IPS-20b (cell line): Measurements from ENCODE around the gene CD7.

ENCODE experiments used
- H3K27ac ChIP-seq: one replicate; pipeline ENCODE4 v1.5.1; 2013; ENCODE audit warnings: low read length
- H3K27me3 ChIP-seq: 2 replicates; pipeline ENCODE4 v1.6.1; 2013; ENCODE audit warnings: mild to moderate bottlenecking, low read length, inconsistent platforms; ENCODE audit not compliant: insufficient read depth
- H3K36me3 ChIP-seq: 2 replicates; pipeline ENCODE4 v1.6.1; 2013; ENCODE audit warnings: low read depth, mild to moderate bottlenecking, inconsistent platforms, low read length, moderate library complexity; ENCODE audit not compliant: insufficient read depth
- H3K4me1 ChIP-seq: 2 replicates; pipeline ENCODE4 v1.6.1; 2013; ENCODE audit warnings: mild to moderate bottlenecking, control low read depth, inconsistent platforms, low read length, moderate library complexity; ENCODE audit not compliant: insufficient read depth
- H3K4me3 ChIP-seq: 2 replicates; pipeline ENCODE4 v1.5.1; 2013; ENCODE audit warnings: mild to moderate bottlenecking, low read length, inconsistent platforms
- H3K9ac ChIP-seq: 2 replicates; pipeline ENCODE4 v1.6.1; 2013; ENCODE audit warnings: low read depth, mild to moderate bottlenecking, inconsistent platforms, low read length, moderate library complexity
- H3K9me3 ChIP-seq: 2 replicates; pipeline ENCODE4 v1.6.1; 2013; ENCODE audit warnings: mild to moderate bottlenecking, low read depth, low read length, inconsistent platforms; ENCODE audit not compliant: insufficient read depth

The CD7 gene

GRCh38 chr17:82285141-82285540 is 32.3 kb downstream of the CD7 start:
- Histone ChIP-seq H3K4me1 (no peaks in the 10 kb centered on the region), H3K27ac (no peak overlapping the region), H3K9ac (no peak overlapping the region)

DNA sequence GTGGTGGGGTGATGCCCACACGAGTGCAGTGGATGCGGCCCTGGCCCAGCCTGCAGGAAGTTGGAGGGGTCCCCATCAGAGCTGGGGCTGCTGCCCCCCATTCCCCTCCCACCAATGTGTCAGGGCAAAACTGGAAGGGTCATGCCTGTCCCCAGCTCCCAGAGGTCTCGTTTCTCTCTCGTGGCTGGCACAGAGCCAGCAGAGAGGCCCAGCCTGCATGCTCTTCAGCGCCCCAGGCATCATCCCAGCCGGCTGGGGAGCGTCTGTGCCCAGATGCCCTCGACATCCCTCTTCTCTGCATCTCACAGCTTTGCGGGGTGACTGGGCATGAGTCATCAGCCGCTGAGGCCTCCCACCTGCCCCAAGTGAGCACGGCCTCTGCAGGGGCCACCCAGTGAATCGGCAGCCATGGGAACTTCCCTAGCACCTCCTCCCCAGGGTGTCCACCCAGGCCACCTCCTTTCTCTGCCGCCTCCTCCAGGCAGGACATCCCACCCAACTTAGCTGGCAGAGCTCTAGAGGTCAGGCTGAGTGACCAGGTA is 34.1 kb downstream of the CD7 start:
- no peak overlapping the region for H3K9ac ChIP-seq
- H3K4me3 ChIP-seq = no peak overlapping the region
- no peaks in the 10 kb centered on the region for H3K36me3 ChIP-seq
- no peak overlapping the region for H3K27ac ChIP-seq
- no peaks in the 10 kb centered on the region; the same call in 1 of the 2 replicates for H3K27me3 ChIP-seq
- no peaks in the 10 kb centered on the region for H3K4me1 ChIP-seq
- no peaks in the 10 kb centered on the region; the same call in 1 of the 2 replicates for H3K9me3 ChIP-seq

More at GRCh38 chr17:82285141-82285540, 32.3 kb downstream of the CD7 start:
- H3K4me3 ChIP-seq = no peak overlapping the region
- H3K27me3 ChIP-seq = no peaks in the 10 kb centered on the region; the same call in 1 of the 2 replicates
- H3K36me3 ChIP-seq = no peaks in the 10 kb centered on the region
- no peaks in the 10 kb centered on the region; the same call in 1 of the 2 replicates for H3K9me3 ChIP-seq

- no peak overlapping the region for H3K4me3 ChIP-seq
- H3K27me3 ChIP-seq = 0 out of 2 replicates have a peak, but pooled peaks cover 5% of the 10 kb centered on the region
- no peak overlapping the region for H3K27ac ChIP-seq
- H3K9ac ChIP-seq = no peak overlapping the region
- no peaks in the 10 kb centered on the region; the same call in 1 of the 2 replicates for H3K9me3 ChIP-seq
- no peaks in the 10 kb centered on the region for H3K36me3 ChIP-seq
- H3K4me1 ChIP-seq = peaks cover 4% of the 10 kb centered on the region; the same call in 1 of the 2 replicates
Measured at GRCh38 chr17:82282239-82283207, 34.9 kb downstream of the CD7 start.

DNA sequence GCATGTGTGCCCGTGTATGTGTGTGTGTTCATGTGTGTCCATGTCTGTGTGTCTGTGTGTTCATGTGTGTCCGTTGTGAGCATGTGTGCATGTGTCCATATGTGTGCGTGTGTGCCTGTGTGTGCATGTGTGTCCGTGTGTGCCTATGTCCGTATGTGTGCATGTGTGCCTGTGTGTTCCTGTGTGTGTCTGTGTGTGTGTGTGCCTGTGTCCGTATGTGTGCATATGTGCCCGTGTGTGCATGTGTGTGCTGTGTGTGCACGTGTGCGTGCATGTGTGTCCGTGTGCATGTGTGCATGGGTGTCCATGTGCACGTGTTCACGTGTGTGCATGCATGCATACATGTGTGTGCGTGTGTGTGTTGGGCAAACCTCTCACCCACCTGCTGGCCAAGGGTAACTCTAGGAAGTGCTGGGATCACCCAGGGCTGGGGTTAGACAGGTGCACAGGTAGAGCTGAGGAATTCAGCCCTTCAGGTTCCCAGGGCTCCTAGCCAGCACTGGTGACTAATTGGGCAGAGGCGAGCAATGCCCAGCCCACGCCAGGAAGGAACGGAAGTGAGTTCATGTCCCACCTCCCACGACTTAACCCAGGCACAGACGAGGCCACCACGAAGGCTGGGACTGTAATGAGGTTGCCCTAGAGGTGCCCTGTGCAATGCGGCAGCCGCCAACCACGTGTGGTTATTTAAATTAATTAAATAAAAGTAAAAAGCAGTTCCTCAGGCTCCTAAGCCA is 35.7 kb downstream of the CD7 start:
- H3K4me3 ChIP-seq = no peak overlapping the region
- no peak overlapping the region for H3K9ac ChIP-seq
- peaks cover 10% of the 10 kb centered on the region for H3K4me1 ChIP-seq
- H3K36me3 ChIP-seq = no peaks in the 10 kb centered on the region
- H3K27ac ChIP-seq = no peak overlapping the region
- H3K27me3 ChIP-seq = 0 out of 2 replicates have a peak, but pooled peaks cover 6% of the 10 kb centered on the region
- no peaks in the 10 kb centered on the region for H3K9me3 ChIP-seq

- H3K4me3 ChIP-seq = no peak overlapping the region
- no peaks in the 10 kb centered on the region for H3K36me3 ChIP-seq
- H3K27me3 ChIP-seq = 0 out of 2 replicates have a peak, but pooled peaks cover 6% of the 10 kb centered on the region
- H3K4me1 ChIP-seq = peaks cover 10% of the 10 kb centered on the region
- no peak overlapping the region for H3K9ac ChIP-seq
- no peaks in the 10 kb centered on the region for H3K9me3 ChIP-seq
- H3K27ac ChIP-seq = no peak overlapping the region
Measured at GRCh38 chr17:82281076-82281475, 36.3 kb downstream of the CD7 start.

DNA sequence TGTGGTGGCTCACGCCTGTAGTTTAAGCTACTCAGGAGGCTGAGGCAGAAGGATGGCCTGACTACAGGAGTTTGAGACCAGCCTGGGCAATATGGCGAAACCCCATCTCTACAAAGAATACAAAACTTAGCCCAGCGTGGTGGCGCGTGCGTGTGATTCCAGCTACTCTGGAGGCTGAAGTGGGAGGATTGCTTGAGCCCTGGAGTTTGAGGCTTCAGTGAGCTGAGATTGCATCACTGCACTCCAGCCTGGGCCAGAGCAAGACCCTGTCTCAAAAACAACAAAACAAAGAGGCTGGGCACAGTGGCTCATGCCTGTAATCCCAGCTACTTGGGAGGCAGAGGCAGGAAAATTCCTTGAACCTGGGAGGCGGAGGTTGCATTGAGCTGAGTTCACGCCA is 36.9 kb downstream of the CD7 start:
- 0 out of 2 replicates have a peak, but pooled peaks cover 6% of the 10 kb centered on the region for H3K27me3 ChIP-seq
- H3K27ac ChIP-seq = no peak overlapping the region
- H3K9me3 ChIP-seq = no peaks in the 10 kb centered on the region
- no peak overlapping the region for H3K9ac ChIP-seq
- peaks cover 10% of the 10 kb centered on the region for H3K4me1 ChIP-seq
- no peak overlapping the region for H3K4me3 ChIP-seq
- H3K36me3 ChIP-seq = no peaks in the 10 kb centered on the region

- H3K9ac ChIP-seq = no peak overlapping the region
- no peaks in the 10 kb centered on the region for H3K9me3 ChIP-seq
- peaks cover 11% of the 10 kb centered on the region; the same call in 1 of the 2 replicates for H3K27me3 ChIP-seq
- H3K4me1 ChIP-seq = peaks cover 10% of the 10 kb centered on the region
- no peak overlapping the region for H3K27ac ChIP-seq
- H3K4me3 ChIP-seq = no peak overlapping the region
- H3K36me3 ChIP-seq = no peaks in the 10 kb centered on the region
Measured at GRCh38 chr17:82278786-82279391, 38.5 kb downstream of the CD7 start.

GRCh38 chr17:82278308-82278707 is 39.1 kb downstream of the CD7 start:
- H3K9ac ChIP-seq = no peak overlapping the region
- no peak overlapping the region for H3K27ac ChIP-seq
- H3K27me3 ChIP-seq = peaks cover 12% of the 10 kb centered on the region; the same call in 1 of the 2 replicates
- H3K4me3 ChIP-seq = no peak overlapping the region
- H3K4me1 ChIP-seq = peaks cover 10% of the 10 kb centered on the region
- no peaks in the 10 kb centered on the region for H3K9me3 ChIP-seq
- H3K36me3 ChIP-seq = no peaks in the 10 kb centered on the region

DNA sequence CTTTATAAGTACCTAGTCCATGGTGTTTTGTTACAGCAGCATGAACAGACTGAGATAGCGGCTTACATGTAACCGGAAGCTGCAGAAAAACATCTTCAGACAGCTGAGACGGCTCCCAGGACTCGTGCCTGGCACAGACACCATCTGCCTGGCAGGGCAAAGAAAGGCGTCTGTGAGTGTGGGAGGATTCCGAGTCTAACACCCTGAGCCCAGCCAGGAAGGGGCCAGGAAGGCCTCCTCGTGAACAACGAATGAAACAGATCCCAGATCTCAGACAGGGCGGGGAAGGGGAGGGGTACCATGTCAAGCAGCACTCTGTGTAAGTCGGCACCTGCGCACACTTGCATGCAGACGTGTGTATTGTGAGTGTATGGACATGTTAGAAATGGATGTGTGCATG is 39.6 kb downstream of the CD7 start:
- no peak overlapping the region for H3K27ac ChIP-seq
- H3K27me3 ChIP-seq = peaks cover 12% of the 10 kb centered on the region; the same call in 1 of the 2 replicates
- H3K9me3 ChIP-seq = no peaks in the 10 kb centered on the region
- peaks cover 10% of the 10 kb centered on the region for H3K4me1 ChIP-seq
- no peak overlapping the region for H3K4me3 ChIP-seq
- no peak overlapping the region for H3K9ac ChIP-seq
- H3K36me3 ChIP-seq = no peaks in the 10 kb centered on the region

DNA sequence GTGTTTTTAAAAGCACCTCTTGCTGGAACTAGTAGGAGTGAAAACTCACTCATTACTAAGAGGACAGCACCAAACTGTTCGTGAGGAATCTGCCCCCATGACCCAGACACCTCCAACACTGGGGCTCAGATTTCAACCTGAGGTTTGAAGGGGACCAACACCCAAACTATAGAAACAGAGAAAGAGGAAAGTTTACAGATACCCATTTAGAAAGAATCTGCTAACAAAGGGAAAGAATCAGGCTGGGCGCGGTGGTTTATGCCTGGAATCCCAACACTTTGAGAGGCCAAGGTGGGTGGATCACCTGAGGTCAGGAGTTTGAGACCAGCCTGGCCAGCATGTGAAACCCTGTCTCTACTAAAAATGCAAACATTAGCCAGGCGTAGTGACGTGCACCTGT is 40.5 kb downstream of the CD7 start:
- Histone ChIP-seq H3K27me3 (peaks cover 12% of the 10 kb centered on the region; the same call in 1 of the 2 replicates), H3K9ac (no peak overlapping the region), H3K36me3 (peaks cover under 1% of the 10 kb centered on the region; the same call in 1 of the 2 replicates), H3K4me3 (no peak overlapping the region), H3K4me1 (peaks cover 10% of the 10 kb centered on the region), H3K9me3 (no peaks in the 10 kb centered on the region), H3K27ac (no peak overlapping the region)

DNA sequence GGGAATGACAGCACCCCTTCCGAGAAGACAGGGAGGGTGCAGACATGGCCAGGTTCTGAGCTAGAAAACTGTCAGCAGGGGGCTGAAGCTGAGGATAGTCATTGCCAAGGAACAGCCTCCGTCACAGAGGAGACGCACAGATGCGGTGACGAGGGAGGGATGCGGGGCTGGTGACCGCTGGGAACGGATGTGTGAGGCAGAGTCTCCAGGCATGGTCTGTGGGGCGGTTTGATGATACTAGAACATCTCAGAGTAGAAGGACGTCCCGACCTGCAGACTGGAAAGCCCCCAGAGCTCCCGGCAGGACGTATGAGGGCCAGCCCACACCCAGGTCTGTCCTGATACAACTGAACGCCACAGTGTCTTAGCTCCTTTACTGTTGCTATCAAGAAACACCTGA is 42.1 kb downstream of the CD7 start:
- Histone ChIP-seq H3K4me3 (no peak overlapping the region), H3K9ac (no peak overlapping the region), H3K9me3 (no peaks in the 10 kb centered on the region), H3K27me3 (peaks cover 12% of the 10 kb centered on the region; the same call in 1 of the 2 replicates), H3K36me3 (peaks cover 17% of the 10 kb centered on the region), H3K27ac (no peak overlapping the region), H3K4me1 (peaks cover 13% of the 10 kb centered on the region)
